Activated naive CD4-positive, alpha-beta T cell treated with Interleukin-2 at 50 U/mL for 16 hours (primary cell): ENCODE data around the gene ASB2.

ENCODE experiments used
- DNase-seq: peaks from one replicate; pipeline ENCODE4 v3.0.0-alpha.2; 2020

The ASB2 gene

GRCh38 chr14:93946541-93947090 lies 29.8 kb downstream of the ASB2 start:
- DNase-seq: no peak

DNA sequence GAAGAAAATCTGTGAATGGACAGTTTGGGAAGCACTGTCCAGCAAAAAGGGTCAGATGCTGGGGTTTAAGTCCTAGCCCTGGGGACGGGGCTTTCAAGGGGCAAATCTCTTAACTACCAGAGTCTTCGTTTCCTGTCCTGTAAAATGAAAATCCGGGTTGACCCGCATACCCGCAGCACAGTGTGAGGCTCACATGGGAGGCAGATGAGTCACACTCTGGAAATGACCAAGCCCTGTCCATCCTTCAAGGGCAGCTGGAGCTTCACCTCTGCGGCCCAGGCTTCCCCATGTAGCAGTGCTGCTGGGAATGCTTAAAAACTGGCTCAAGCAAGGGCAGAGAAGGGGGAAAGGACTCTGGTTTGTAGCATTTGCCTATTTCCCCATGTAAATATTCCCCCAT lies 30.3 kb downstream of the ASB2 start:
- DNase-seq: no peak

DNA sequence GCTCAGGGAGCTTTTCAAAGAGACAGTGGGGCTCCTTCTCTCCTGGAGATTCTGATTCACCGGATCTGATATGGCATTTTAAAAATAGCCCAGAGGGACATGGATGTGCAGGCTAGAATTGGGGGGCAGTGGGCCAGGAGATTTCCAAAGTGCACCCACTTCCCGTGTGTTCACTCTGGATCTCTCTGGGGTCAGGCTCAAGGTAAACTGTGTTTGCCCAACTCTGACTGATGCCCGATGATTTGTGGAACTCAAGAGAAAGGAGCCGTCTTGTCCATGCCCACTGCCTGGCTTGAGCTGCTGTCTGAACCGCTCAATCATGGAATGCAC lies 31.3 kb downstream of the ASB2 start:
- DNase-seq: no peak

GRCh38 chr14:93944348-93945069 lies 31.9 kb downstream of the ASB2 start:
- no peak for DNase-seq

GRCh38 chr14:93943930-93944329 lies 32.4 kb downstream of the ASB2 start:
- no peak for DNase-seq

DNA sequence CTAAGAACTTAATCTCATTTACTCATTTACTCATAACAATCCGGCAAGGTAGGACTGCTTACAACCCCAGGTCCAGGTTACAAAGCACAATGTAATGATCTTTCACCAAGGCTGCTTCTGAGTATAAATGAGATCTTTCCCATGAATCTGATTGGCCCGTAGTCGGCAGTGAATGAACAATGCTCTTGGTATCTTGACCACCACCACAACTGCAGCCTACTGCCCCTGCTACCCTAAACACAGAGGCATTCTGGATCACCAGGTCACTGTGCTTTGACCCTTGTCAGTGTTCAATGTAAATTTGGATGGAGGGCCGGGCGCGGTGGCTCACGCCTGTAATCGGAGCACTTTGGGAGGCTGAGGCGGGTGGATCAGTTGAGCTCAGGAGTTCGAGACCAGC lies 33.3 kb downstream of the ASB2 start:
- no peak for DNase-seq

DNA sequence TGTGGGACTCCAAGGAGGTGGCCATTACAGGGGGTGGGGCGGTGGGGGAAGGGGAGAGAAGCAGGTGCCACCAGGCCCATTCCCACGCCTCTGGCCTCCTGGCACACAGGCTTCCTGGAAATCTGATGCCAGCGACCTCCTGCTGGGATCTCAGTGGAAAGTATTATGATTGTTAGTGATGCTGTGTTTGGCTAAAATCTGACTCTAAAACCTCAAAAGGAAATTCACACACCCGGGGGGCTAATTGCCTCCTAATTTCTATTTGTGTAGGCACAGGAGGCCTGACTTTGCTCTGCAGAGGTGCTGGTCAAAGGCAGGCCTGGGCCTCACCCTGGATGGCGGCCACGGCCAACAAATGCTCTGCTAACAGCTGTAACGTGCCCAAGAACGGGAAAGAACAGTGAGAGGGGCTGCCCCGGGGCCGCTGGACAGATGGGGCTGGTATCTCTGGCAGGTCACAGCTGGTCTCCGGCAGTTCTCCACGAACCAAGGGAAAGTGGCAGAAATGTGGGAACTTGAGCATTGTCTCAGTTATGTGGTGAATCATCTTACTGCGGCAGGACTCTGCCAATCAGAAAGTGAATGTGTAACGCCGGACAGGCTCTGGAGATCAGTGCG lies 35.0 kb downstream of the ASB2 start:
- DNase-seq: no peak

GRCh38 chr14:93940437-93940836 lies 35.9 kb downstream of the ASB2 start:
- DNase-seq: no peak

GRCh38 chr14:93939304-93940229 lies 36.8 kb downstream of the ASB2 start:
- DNase-seq: peak; percentile 93

GRCh38 chr14:93938751-93939303 lies 37.5 kb downstream of the ASB2 start:
- no peak for DNase-seq

DNA sequence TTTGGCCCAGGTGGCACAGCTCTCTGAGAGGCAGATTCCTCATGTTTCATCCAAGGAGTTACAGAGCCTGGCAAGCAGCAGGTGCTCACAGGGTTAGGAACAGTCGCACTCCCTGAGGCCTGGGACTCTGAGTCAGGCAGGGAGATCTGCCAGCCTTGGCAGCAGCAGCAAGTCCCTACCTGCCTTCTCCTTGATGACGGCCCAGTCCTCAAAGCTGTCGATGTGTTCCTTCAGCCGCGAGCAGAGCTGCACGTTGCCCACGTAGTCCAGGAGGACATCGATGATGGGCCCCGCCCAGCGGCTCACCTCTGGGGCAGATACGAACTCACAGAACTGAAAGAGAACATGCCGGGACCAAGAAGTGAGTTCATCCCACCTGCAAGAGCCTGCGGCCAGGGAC lies 38.9 kb downstream of the ASB2 start:
- no peak for DNase-seq

GRCh38 chr14:93936926-93937325 lies 39.4 kb downstream of the ASB2 start:
- no peak for DNase-seq

DNA sequence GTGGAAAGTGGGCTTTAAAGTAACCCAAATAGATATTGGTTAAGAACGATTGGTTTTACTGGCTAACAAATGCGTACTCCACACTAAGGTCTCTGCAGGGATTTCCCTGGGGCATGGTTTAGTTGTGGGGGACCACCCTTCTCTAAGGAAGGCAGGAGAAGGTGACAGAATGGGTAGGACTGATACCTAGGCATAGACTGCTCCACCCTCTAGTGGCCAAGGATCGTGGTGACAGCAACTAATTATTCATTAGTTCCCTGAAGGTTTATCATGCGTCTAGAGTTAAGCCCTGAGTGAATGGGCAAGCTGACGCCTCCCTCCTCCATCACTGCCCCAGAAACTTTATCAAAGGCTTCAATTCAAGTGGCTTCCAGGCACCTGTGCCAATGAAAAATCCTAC lies 40.1 kb downstream of the ASB2 start:
- DNase-seq: no peak

- DNase-seq: no peak
Observed at GRCh38 chr14:93935213-93935612, 41.2 kb downstream of the ASB2 start.

DNA sequence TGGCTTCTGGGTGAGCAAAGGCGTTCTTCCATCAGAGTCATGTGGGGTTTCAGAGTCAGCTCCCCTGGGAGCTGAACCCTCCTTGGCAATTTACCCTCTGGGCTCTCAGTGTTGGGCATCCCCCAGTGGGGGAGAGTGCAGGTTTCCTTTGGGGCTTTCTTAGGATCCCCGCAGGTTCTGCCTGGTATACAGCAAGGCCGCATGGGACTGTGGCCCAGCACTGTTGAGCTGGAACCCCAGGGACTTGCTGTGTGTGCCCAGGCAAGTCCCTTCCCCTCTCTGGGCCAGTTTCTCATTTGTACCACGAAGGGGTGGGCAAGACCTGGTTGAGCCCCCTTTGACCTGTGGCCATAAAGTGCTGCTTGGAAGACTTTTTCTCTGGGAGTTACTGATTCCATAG lies 43.7 kb downstream of the ASB2 start:
- DNase-seq: no peak

GRCh38 chr14:93930989-93931307 lies 45.4 kb downstream of the ASB2 start:
- DNase-seq: no peak

DNA sequence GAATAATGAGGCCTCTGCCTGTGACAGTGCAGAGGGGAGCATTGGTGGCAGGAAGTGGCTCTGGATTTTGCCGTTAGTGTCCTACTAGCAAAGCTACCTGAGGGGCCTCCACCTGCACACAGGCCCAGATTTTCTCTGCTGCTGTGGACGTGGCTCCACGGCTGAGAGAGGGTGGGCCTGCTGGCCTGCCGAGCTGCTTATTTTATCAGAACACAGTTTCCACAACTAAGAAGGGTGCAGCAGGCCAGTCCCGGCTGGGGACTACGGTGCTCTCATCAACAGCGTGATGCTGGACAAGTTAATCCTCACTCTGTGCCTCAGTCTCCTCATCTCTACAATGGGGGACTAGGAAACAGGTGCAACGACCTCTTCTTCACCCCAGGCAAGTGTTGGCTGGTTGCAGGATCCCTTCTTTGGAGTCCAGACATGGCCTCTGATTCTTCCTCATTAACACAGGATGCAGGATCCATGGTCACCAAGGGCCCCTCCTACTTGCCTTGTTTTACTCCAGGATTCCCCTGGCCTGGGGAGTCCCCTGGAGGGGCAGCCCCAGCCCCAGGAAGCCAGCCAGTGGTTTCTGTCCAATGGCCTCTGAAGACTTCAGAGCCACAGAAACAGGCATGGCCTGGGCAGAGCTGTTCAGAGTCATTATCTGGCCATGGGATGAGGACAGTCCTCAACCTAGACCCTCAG lies 45.9 kb downstream of the ASB2 start:
- DNase-seq: no peak

- no peak for DNase-seq
Observed at GRCh38 chr14:93929657-93930056, 46.7 kb downstream of the ASB2 start.

DNA sequence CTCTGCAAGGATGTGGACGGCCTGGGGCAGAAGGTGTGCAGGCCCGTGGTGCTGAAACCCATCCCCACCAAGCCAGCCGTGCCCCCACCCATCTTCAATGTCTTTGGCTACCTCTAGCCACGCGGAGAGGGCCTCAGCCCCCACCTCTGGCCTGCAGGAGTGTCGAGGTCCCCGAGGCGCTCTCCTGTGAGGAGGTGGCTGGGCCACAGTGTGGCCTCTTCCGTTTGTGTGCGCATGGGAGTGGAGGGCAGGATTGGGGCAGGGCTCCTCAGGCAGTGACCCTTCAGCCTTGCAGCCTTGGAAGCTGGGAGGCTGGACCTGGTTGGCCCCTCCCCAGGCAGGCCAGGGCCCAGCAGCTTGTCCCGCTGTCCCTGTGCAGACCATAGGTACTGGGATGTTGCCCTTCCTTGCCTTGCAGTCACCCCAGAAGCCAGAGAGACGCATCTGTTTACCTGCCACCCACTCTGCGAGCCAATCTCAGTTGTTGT lies 47.3 kb downstream of the ASB2 start:
- no peak for DNase-seq

DNA sequence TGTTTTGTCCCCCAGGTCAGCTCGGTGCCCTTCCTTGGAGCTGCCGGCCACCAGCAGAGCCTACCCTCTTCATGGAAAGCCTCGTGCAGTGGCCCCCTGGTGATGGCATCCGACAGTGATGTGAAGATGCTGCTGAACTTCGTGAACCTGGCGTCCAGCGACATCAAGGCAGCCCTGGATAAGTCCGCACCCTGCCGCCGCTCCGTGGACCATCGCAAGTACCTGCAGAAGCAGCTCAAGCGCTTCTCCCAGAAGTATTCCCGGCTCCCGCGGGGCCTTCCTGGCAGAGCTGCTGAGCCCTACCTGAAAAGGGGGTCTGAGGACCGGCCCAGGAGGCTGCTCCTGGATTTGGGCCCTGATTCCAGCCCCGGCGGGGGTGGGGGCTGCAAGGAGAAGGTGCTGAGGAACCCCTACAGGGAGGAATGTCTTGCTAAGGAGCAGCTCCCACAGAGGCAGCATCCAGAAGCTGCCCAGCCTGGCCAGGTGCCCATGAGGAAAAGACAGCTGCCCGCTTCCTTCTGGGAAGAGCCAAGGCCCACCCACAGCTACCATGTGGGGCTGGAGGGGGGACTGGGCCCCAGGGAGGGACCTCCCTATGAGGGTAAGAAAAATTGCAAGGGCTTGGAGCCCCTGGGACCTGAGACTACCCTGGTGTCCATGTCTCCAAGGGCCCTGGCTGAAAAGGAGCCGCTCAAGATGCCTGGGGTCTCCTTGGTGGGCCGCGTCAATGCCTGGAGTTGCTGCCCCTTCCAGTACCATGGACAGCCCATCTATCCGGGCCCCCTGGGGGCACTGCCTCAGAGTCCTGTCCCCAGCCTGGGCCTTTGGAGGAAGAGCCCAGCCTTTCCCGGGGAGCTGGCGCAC lies 48.0 kb downstream of the ASB2 start:
- no peak for DNase-seq

GRCh38 chr14:93927800-93928145 lies 48.6 kb downstream of the ASB2 start:
- DNase-seq: no peak
